GM10266 (cell line): ENCODE results near the gene CRYBG1.

ENCODE experiments used
- DNase-seq: peaks from one replicate; pipeline ENCODE4 v3.0.0; 2012; ENCODE audit errors: extremely low spot score
- CTCF ChIP-seq: IDR thresholded peaks from 2 replicates; pipeline ENCODE4 v1.5.1; 2012; ENCODE audit warnings: mild to moderate bottlenecking, low read depth; ENCODE audit not compliant: control insufficient read depth, insufficient read depth; ENCODE audit errors: missing control alignments

CRYBG1 gene

GRCh38 chr6:106533054-106533453, 172.5 kb downstream of the CRYBG1 start:
- no peak for TF ChIP-seq CTCF
- DNase-seq: no peak

- no peak for DNase-seq
- no peak for TF ChIP-seq CTCF
Observed at GRCh38 chr6:106534004-106534403, 173.5 kb downstream of the CRYBG1 start.

- TF ChIP-seq CTCF: no peak
- no peak for DNase-seq
Observed at GRCh38 chr6:106534564-106534982, 174.1 kb downstream of the CRYBG1 start.

- no peak for DNase-seq
- TF ChIP-seq CTCF: no peak
Observed at GRCh38 chr6:106535012-106535411, 174.5 kb downstream of the CRYBG1 start.

- no peak for TF ChIP-seq CTCF
- no peak for DNase-seq
Observed at GRCh38 chr6:106536357-106536756, 175.8 kb downstream of the CRYBG1 start.

GRCh38 chr6:106536851-106537250, 176.3 kb downstream of the CRYBG1 start:
- no peak for DNase-seq
- no peak for TF ChIP-seq CTCF

- DNase-seq: no peak
- TF ChIP-seq CTCF: no peak
Observed at GRCh38 chr6:106537662-106538061, 177.1 kb downstream of the CRYBG1 start.

GRCh38 chr6:106538145-106538544, 177.6 kb downstream of the CRYBG1 start:
- no peak for DNase-seq
- TF ChIP-seq CTCF: no peak
